Measurements from ENCODE around the gene NUMB.

GRCh38 chr14:73467377-73467776, 9.0 kb upstream of the NUMB start:
- TF ChIP-seq CTCF (IDR thresholded peaks at IDR 0.05; ENCODE audit: low read depth, low read length, missing input control) (no peak), SP1 (IDR thresholded peaks at IDR 0.05) (no peak), MAX (IDR thresholded peaks at IDR 0.05) (no peak), ZBTB33 (IDR thresholded peaks at IDR 0.05) (no peak), REST (IDR thresholded peaks at IDR 0.05) (no peak), EGR1 (IDR thresholded peaks at IDR 0.05; ENCODE audit: low read depth in 2 of 2) (no peak), GABPA (IDR thresholded peaks at IDR 0.05 in 1 of 2, conservative IDR thresholded peaks at IDR 0.05 in 1 of 2) (no peak)
